GM13977 (cell line): ENCODE data around the gene SPDYE6.
"Not testable (repeated sequence)": the region's sequence is repeated elsewhere in the genome, so short reads cannot be mapped to it uniquely, and the experiment has no call there.

ENCODE experiments used
- DNase-seq: peaks from one replicate; pipeline ENCODE4 v3.0.0; 2012; ENCODE audit warnings: low spot score
- CTCF ChIP-seq: IDR thresholded peaks from 2 replicates; pipeline ENCODE4 v1.5.1; 2012; ENCODE audit warnings: mild to moderate bottlenecking, control low read depth; ENCODE audit not compliant: insufficient read depth; ENCODE audit errors: extremely low read depth, missing control alignments
- in situ Hi-C: fragments of 300-500 bp; cut with MboI; formaldehyde crosslinking; loops from one replicate; pipeline ENCODE4 v1.12.0; 2022; ENCODE audit warnings: low sequenced_read_pairs, low pct_unique_long_range_greater_than_20kb, mixed read lengths, inconsistent platforms; ENCODE audit not compliant: unreplicated experiment

Gene SPDYE6

GRCh38 chr7:102387064-102387463 lies 30.8 kb upstream of the SPDYE6 start:
- in situ Hi-C loops = no loop called here
- TF ChIP-seq CTCF = no peak
- no peak for DNase-seq

- DNase-seq, in situ Hi-C loops: not testable (repeated sequence)
Measured at GRCh38 chr7:102381696-102382425, 25.6 kb upstream of the SPDYE6 start.

GRCh38 chr7:102380837-102381236 lies 24.6 kb upstream of the SPDYE6 start:
- DNase-seq, in situ Hi-C loops: not testable (repeated sequence)

- in situ Hi-C loops = no loop called here
- no peak for TF ChIP-seq CTCF
- DNase-seq = no peak
Measured at GRCh38 chr7:102376964-102377466, 20.8 kb upstream of the SPDYE6 start.

- DNase-seq, in situ Hi-C loops: not testable (repeated sequence)
Measured at GRCh38 chr7:102372796-102373195, 16.6 kb upstream of the SPDYE6 start.

- not testable (repeated sequence) for DNase-seq
Measured at GRCh38 chr7:102370038-102370437, 13.8 kb upstream of the SPDYE6 start.

GRCh38 chr7:102365390-102365789 lies 9.1 kb upstream of the SPDYE6 start:
- DNase-seq, in situ Hi-C loops: not testable (repeated sequence)

More at GRCh38 chr7:102370038-102370437, 13.8 kb upstream of the SPDYE6 start:
- in situ Hi-C loops = not testable (repeated sequence)

- not testable (repeated sequence) for DNase-seq
Measured at GRCh38 chr7:102364394-102364886, 8.2 kb upstream of the SPDYE6 start.

GRCh38 chr7:102363549-102364393 lies 7.5 kb upstream of the SPDYE6 start:
- peak; percentile 10 for TF ChIP-seq CTCF
- in situ Hi-C loops = not testable (repeated sequence)
- DNase-seq = peak; percentile 82

More at GRCh38 chr7:102364394-102364886, 8.2 kb upstream of the SPDYE6 start:
- in situ Hi-C loops = not testable (repeated sequence)

- in situ Hi-C loops, DNase-seq: not testable (repeated sequence)
Measured at GRCh38 chr7:102346983-102347382, 9.3 kb downstream of the SPDYE6 start.

GRCh38 chr7:102340599-102341368 lies 15.5 kb downstream of the SPDYE6 start:
- DNase-seq, in situ Hi-C loops: not testable (repeated sequence)

- DNase-seq, in situ Hi-C loops: not testable (repeated sequence)
Measured at GRCh38 chr7:102337420-102337819, 18.8 kb downstream of the SPDYE6 start.

- in situ Hi-C loops, DNase-seq: not testable (repeated sequence)
Measured at GRCh38 chr7:102337002-102337401, 19.2 kb downstream of the SPDYE6 start.
